GM21619 (cell line): Measurements from ENCODE around the gene MAGEB17.

Experiments
- ATAC-seq: cut with Tn5 transposase; IDR thresholded peaks from one replicate; pipeline ENCODE4 v1.9.1; 2021; ENCODE audit not compliant: unreplicated experiment

Gene MAGEB17

GRCh38 chrX:16205840-16206239, 38.6 kb downstream of the MAGEB17 start:
- no peak for ATAC-seq

- no peak for ATAC-seq
These were observed 40.4 kb downstream of the MAGEB17 start for GRCh38 chrX:16207634-16208033.

GRCh38 chrX:16208601-16209000, 41.3 kb downstream of the MAGEB17 start:
- no peak for ATAC-seq

- ATAC-seq: no peak
These were observed 42.8 kb downstream of the MAGEB17 start for GRCh38 chrX:16210061-16210460.

GRCh38 chrX:16212024-16212423, 44.7 kb downstream of the MAGEB17 start:
- no peak for ATAC-seq

GRCh38 chrX:16212436-16212835, 45.2 kb downstream of the MAGEB17 start:
- no peak for ATAC-seq

GRCh38 chrX:16213961-16214360, 46.7 kb downstream of the MAGEB17 start:
- no peak for ATAC-seq

GRCh38 chrX:16215660-16216059, 48.4 kb downstream of the MAGEB17 start:
- ATAC-seq: no peak
